Activated CD8-positive, alpha-beta memory T cell treated with anti-CD3 and anti-CD28 coated beads, Interleukin-2, amount 50 U/mL, for 24 hours (primary cell): ENCODE data around the gene DCAF8L2.
"Not testable (repeated sequence)": the region's sequence is repeated elsewhere in the genome, so short reads cannot be mapped to it uniquely, and the experiment has no call there.

Experiments used
- DNase-seq: peaks from one replicate; pipeline ENCODE4 v3.0.0-alpha.2; 2020; ENCODE audit errors: extremely low read depth

DCAF8L2 gene

DNA sequence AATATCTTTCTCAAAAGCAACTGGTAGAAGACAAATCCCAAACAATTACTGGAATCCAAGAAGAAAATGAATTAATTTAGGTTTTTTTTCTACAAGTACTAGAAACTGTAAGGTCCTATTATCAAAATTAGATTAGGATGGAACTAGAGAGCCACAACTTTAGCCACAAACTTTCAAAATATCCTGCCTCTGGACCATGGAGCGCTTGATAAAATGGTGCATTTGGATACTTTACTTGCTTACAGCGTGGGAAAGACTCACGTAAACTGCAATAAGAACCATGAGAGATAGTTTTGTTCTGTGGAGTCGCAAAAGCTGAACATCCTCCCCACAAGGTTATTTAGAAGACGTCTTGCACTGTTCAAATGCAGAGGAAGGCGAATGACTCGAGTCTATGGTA lies at the start of gene DCAF8L2:
Gene DCAF8L2 (plus strand): TSS at position 301 of the 400 bp plus-strand sequence. CDS start 156,552 bp downstream, outside the sequence.
- no peak for DNase-seq

DNA sequence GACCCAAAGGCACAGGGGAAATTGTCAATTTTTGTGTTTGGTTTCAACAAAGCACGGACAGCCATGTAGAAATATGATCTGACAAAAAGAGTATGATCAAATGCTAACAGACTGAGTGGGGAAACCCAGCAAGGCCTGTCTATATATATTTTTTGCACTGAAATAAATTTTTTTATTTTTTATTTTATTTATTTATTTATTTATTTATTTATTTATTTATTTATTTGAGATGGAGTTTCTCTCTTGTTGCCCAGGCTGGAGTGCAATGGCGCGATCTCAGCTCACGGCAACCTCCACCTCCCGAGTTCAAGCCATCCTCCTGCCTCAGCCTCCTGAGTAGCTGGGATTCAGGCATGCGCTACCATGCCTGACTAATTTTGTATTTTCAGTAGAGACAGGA lies 49.0 kb upstream of the DCAF8L2 start:
- DNase-seq, result not testable (repeated sequence)

DNA sequence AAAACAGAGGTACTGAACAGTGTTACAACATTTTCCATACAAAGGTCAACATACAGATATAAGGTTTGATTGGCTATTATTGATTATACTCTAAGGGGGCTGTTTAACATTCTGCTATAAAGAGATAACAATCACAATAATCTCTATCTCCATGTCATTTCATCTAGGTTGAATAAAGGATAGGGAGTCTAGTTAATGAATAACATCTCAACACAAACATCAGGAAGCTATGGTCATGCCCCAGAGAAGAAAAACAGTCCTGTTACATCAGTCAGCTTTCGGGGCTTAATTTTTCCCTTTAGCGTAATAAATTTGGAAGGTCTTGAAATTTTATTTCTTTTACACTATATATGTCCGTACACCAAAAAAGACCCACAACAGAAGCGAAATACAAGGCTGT lies 41.5 kb upstream of the DCAF8L2 start:
- DNase-seq, result no peak

DNA sequence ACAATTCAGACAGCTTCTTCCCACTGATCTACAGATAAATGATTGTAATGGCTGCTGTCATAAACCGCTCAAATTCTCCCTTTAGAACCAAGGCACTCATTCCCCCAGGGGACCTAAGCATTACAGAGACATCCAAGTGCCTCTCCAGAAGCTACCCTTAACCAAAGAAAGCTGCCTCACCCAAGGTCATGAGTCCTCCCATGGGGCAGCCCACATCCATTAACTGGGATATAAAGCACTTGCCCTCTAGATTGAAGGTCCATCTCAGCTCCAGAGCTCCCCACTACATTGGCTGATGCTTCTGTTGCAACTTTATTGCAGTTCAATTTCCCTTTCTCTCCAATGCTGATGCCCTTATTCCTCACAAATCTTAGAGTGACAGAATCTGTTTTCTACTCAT lies 40.5 kb upstream of the DCAF8L2 start:
- DNase-seq, result no peak

DNA sequence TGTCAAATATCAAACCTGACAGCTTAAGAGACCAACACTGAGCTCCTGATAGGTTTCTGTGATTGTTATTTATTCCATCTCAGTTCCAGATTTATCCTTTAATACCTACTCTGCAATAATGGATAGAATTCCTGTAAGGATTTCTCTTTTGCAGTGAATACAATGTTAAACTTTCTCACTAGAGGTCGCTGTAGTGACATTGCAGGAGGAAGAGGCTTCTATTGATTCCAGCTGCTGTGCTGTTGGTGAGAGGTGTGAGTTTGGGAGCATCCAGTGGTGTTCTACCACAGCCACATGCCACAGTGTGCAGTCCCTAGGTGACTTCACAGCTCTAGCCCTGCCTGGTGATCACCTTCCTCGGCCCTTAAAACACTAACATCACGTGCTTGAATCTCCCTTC lies 34.6 kb upstream of the DCAF8L2 start:
- no peak for DNase-seq

DNA sequence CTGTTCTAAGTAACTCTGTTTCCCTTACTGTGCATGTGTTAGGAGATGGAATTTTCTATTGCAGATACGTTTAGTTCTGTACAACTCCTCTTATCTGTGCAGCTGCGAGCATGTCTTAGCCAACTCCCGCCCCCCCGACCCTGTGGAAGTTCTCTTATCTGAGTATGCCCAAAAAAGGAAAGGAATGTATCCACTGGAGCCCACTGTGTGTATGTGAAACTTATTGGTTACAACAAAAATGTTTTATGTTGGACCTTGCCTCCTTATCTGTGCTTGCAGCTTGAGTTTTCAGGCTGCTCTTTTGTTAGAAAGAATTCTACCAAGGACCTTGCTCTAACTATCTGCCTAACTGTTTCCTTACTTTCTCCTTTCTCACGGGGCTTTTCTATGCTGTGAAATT lies 24.2 kb upstream of the DCAF8L2 start:
- DNase-seq, result no peak

DNA sequence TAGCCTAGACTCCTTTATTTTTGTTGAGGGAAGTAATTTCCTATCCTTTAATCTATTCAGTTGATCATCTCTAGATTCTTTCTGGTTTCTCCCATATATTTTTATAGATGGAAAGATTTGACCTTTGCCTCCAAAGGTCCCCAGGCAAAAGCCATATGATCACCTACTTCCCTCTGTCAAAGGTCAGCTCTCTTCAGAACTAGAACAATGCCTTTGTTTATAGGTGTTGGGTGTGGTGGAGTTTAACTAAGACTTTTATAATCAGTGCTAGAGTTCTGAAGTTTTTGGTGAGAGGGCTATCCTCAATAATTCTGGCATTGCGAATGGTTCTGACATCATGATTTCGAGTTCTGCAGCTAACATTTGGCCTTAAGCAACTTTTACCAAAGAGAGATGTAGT lies 19.0 kb upstream of the DCAF8L2 start:
- DNase-seq, result no peak

DNA sequence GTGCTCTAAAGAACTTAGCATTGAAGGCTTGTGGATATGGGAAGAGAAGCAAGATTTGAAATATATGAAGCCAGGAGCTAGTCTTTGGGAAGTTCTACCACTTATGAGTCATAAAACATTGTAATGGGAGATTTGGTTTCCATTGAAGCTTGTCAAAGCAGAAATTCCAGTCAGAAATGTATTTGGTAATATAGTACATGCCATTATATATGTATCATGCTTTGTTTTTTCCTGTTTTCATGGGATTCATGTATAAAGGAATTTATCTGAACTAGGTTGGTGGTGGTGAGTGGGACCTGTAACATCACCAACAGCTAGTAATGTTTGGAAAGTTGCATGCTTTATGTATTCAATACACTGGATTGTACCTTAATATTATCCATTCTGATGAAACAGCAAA lies 14.6 kb upstream of the DCAF8L2 start:
- DNase-seq, result no peak

DNA sequence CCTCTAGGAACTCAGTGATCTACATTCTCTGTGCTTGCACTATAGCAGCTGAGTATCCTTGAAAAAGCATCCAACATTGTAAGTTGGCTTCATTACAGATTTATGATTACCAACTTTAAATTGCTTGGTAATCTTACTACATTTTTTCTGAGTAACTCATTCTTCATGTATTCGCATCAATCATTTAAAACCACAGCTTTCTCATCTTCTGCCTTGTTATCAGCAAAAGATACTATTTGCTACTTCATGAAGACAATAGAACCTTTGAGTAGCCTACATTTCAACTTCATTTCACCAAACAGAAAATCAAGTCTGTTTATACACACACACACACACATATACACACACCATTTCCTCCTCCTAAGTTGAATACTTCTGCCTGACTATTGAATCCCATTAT lies 6.2 kb upstream of the DCAF8L2 start:
- DNase-seq, result no peak

DNA sequence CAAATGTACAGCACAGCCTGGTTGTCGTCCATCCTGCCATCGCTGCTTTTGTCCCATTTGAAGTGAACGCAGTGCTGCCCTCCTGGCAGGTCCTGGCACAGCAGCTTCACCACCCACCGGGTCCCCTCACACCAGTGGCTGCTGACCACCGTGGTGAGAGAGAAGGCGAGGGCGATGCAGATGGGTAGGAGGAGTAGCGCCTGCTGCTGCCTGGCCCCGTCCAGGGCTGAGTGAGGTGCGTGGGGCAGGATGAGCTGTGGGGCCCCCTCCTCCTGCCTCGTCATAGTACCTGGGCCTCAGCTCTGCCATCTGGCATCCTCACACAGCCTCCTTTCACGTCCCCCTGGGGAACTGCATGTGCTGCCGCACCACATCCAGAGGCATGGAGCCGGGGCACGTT lies 1.8 kb downstream of the DCAF8L2 start:
- DNase-seq, result no peak

DNA sequence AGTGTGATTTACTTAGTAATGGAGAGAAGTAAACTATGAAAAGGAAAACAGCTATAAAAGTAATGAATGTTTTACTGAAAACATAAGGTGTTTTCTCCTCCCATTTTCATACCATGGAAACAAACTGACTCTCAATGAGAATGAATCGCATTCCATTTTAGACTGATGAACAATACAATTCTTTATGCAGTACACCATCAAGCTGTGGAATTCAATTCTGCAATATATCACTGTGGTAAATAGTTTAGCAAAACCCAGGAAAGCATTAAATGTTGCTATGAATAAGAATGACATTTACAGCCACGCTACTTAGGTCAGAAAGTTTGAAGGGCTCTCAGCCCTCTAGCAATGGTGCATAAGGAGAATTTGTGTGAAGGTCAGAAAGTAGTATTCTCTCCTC lies 7.4 kb downstream of the DCAF8L2 start:
- no peak for DNase-seq

DNA sequence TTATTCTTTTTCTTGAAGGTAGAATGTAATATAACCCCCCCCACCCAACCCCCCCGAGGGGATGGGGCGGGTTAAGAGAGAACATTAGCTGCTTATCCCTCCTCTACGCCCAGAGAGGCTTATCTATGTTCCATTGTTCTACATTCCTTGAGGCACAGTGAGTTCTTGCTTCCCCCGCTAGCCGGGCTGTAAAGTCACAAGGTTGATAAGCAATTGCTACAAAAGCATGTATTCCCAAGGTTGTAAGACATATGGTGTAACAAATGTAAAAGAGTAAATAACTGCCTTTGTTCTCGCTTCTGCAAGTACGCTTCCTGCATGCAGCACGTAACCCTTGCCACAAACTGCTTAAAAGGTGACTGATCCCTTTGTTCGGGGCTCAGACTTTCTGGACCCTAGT lies 8.2 kb downstream of the DCAF8L2 start:
- DNase-seq, result no peak

DNA sequence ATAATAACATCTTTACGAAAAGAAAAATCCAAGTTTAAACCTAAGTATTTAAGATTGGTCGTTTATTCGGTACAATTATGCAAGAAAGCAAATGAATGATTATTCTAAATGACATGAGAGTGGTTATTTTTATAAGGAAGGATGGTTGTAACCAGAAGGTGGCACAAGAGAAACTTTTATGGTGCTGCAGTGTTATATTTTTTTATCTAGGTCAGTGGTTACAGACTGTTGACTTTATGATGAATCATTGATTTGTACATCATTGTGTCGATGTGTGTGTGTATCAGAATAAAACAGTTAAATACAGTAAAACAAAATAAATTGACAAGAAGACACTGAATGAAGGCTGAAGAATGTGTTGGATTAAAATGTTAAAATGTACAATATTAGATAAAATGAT lies 9.8 kb downstream of the DCAF8L2 start:
- DNase-seq, result no peak

DNA sequence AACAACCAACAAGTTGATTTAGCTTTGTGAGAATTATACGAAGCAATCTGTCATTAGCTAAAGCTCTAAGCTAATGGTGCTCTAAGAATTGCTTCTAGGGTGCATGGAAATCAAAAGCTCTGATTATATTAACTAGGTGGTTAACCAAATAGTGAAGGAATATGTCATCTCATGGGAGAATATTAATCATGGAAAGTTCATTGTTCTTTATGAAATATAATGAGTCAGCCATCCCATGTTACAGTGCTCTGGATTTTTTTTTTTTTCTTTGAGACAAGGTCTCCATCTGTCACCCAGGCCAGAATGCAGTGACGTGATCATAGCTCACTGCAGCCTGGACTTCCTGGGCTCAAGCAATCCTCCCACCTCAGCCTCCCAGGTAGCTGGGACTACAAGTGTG lies 10.5 kb downstream of the DCAF8L2 start:
- no peak for DNase-seq

DNA sequence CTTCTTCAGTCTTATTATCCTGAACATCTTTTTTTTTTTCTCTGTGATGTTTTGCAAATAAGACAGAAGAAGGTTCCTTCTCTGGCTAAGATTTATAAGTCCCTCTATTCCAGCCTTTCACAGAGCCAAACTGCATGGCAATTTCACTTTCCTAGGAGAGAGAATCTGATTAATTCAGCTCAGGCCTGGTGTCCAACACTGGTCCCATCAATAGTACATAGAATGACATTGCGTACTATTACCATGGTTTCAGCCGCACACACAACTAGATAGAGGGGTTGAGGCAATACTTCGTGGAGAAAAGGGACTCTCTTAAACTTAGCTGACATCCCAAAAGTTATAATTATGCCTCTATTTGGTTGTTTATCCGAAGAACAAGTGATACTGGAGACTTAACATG lies 18.5 kb downstream of the DCAF8L2 start:
- DNase-seq, result no peak

DNA sequence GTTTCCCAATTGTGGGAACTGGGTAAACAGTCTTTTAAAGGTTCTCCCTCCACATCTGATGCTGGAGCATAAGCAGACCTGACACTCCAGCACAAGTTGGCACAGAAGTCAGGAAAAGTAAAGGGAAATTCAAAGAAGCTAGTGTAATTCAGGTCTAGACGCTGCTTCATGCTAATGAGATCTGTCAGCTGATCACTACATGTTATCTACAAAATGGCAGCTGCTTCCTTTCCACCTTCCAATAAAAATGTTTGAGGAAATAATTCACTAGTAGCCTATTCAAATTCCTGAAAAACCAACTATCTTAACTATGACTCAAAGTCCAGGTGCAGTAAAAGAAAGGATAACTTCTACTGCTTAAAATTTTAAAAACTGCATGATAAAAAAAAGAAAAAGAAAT lies 29.3 kb downstream of the DCAF8L2 start:
- DNase-seq, result no peak

DNA sequence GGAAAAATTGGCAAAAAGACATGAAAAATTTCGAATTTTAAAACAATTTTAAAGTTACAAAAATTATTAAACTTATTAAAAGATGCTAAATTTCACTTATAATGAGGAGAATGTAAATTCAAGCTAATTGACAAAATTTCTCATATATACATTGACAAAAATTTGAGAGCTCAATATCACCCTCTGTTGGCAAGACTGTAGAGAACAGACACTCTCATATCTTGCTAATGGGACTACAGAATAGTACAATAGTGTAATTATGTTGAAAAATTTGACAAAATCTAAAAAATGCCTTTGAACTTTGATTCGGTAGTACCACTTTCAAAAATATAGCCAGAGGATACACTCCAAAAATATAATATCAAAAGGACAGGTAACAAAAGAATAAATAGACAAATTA lies 29.8 kb downstream of the DCAF8L2 start:
- no peak for DNase-seq

DNA sequence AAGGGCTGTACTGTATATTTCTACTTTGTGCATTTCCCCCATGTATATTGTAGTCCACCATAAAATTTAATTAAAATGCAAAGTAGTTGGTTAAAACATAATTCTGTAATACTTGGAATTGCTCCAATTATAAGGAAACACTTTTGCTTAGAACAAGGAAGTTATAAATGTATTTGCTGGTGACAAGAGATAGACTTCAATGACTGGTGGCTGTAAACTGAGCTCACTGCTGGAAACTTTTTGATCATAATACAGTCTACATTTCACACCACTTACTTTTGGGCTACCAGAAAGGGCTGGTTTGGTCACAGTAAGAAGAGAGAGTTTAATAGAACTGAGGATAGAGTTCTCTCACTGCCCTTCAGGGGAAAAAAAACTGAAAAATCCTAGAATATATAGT lies 32.7 kb downstream of the DCAF8L2 start:
- DNase-seq, result no peak

DNA sequence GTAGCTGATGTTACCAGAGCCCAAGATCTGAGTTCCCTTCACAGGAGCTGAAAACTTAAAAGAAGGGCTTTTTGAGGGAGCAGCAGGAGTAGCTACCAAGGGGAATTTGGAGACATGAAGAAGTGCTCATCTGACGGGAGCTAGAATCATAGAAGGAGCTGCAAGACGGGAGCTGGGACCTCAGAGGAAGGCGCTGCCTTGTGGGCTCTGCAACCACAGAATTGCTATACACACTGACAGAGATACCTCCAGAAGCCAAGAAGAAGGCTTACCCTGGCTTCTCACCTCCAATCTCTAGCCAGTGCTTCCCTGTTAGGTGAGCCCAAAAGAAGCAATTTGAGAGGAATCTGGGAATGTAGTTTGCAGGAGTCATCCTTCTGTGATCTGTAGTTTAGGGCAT lies 35.9 kb downstream of the DCAF8L2 start:
- DNase-seq, result no peak

DNA sequence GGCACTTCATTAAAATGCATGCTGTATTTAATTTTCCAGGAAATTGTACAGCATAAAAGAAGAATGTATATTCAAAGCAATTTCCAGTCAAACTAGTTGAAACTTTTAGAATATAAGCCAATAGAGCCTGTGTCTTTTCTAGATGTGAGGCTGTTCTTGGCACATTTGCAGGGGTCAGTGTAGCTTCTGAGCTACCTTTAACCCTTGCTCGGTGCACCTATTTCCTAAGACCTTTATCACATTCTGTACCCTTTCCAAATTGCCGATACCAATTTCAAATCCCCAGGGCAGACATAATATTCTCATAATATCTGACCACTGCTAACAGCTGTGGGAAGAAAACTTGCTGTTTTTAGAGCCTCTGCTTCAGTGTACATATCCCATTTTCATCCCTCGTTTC lies 43.2 kb downstream of the DCAF8L2 start:
- no peak for DNase-seq

DNA sequence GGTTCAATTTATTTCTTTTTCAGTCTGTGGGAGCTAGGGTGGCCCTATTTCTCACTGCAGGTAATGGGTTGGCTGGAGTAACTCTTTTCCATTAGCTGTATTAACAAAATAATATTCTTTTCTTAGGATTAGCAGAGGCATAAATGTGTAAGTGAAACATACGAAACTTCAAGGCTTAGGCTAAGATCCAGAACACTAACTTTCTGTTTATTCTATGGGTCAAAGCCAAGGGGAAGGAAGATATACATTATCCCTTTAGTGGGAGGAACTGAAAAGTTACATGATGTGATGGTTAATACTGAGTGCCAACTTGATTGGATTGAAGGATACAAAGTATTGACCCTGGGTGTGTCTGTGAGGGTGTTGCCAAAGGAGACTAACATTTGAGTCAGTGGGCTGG lies 66.4 kb downstream of the DCAF8L2 start:
- DNase-seq, result no peak

DNA sequence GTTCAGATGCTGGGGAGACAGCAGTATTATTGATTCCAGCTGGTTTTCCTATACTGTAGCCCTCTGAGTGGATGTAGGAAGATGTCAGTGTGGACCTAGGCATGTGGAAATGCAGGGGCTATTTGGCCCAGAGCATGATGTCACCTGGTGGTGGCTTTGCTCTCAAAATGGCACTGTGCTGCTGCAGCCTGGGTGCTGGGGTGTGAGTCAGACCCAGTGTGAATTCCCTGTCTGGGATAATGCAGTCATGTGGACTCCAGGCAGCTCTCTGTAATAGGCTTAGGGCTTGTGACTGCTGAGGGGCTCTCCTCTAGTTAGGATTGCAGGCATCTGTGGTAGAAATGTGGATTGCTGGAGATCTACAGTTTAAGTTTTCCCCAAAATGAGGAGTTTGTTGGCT lies 70.7 kb downstream of the DCAF8L2 start:
- no peak for DNase-seq

DNA sequence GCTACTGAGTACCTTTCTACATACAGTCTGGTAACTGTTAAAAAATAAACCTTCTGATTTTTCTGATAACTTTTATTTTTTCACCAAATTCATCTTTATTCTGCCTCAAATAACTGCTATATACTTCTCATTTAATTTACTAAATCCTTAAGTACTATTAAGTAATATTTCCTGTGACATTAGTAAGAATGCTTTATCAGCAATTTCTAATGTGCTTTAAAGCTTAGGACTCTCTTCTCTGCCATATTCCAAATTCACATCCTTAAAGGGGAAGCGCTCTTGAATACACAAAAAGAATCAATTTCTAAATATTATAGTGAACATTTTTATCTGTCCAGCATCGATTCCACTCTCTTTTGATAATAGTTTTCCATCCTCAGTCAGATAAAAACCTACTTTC lies 81.1 kb downstream of the DCAF8L2 start:
- no peak for DNase-seq

DNA sequence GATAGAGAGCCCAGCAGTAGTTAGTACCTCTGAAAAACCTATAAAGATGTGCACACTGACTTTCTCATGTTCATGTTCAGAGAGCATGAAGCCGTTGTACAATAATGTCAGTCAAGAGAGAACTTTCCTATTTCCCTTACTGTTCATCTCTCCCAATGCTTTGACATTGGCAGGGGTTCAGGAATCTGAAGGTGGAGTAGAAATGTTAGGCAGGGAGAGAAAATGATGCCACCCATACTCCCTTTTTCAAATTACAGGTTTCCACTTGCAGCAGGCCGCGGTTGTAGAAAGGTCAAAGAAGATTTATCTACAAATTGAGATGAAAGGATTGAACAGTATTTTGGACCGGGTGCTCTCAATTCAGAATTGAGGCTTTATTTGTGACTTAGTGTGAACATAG lies 84.3 kb downstream of the DCAF8L2 start:
- no peak for DNase-seq

DNA sequence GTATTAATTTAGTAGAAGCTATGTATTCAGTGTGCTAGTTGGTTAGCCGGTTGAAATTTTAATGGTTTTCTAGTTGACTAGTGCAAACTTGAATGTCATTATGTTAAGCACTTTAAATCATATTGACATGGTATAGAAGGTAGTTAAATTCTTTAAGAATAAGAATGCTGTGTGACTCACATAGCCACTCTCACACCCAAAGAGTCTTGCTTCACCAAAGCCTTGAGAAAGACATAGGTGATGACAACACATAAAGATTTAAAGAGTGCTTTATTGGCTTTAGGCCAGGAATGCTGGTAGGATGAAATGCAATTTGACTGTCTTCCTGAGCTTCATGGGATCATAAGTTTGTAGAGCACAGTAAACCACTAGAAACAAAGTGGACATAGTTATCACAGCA lies 85.3 kb downstream of the DCAF8L2 start:
- no peak for DNase-seq
